ENCODE measurements around the gene CDH12. TPM values are rescaled to one million over a fixed set of nuclear protein-coding genes. Genes with fewer than 3 reads are reported as not detected.

The CDH12 gene
- total RNA-seq, 4 donors from 2014 or later, result not detected

GRCh38 chr5:22710660-22711059 is 142.5 kb downstream of the CDH12 start:
- Histone ChIP-seq H3K27me3 (no peaks in the 10 kb centered on the region), H3K36me3 (no peaks in the 10 kb centered on the region), H3K4me1 (no peaks in the 10 kb centered on the region), H3K9me3 (no peaks in the 10 kb centered on the region), H3K4me3 (no peak overlapping the region), H3K27ac (no peak overlapping the region)
- no peak for DNase-seq
- in situ Hi-C loops (cut with MboI; ENCODE audit: low sequenced_read_pairs in 4 of 4), result no loop called here
- TF ChIP-seq CTCF (IDR thresholded peaks at IDR 0.05 in 4 of 5, conservative IDR thresholded peaks at IDR 0.05 in 1 of 5), result no peak
- no peak for TF ChIP-seq POLR2A (IDR thresholded peaks at IDR 0.05)
- no peak for ATAC-seq
- intact Hi-C loops (cut with DNase I; ENCODE audit: low total_unique reads), result no loop called here

- Histone ChIP-seq H3K4me1 (no peaks in the 10 kb centered on the region), H3K9me3 (no peaks in the 10 kb centered on the region), H3K27me3 (no peaks in the 10 kb centered on the region), H3K36me3 (no peaks in the 10 kb centered on the region), H3K27ac (no peak overlapping the region), H3K4me3 (no peak overlapping the region)
- no peak for TF ChIP-seq CTCF (IDR thresholded peaks at IDR 0.05 in 4 of 5, conservative IDR thresholded peaks at IDR 0.05 in 1 of 5)
- TF ChIP-seq POLR2A (IDR thresholded peaks at IDR 0.05), result no peak
- intact Hi-C loops (cut with DNase I; ENCODE audit: low total_unique reads), result no loop called here
- DNase-seq, result no peak
- in situ Hi-C loops (cut with MboI; ENCODE audit: low sequenced_read_pairs in 4 of 4), result no loop called here
- no peak for ATAC-seq
Measured at GRCh38 chr5:22709743-22710142, 143.4 kb downstream of the CDH12 start.

- Histone ChIP-seq H3K9me3 (no peaks in the 10 kb centered on the region), H3K36me3 (no peaks in the 10 kb centered on the region), H3K27me3 (no peaks in the 10 kb centered on the region), H3K4me1 (no peaks in the 10 kb centered on the region), H3K4me3 (no peak overlapping the region), H3K27ac (no peak overlapping the region)
- no peak for ATAC-seq
- no peak for DNase-seq
- in situ Hi-C loops (cut with MboI; ENCODE audit: low sequenced_read_pairs in 4 of 4) (no loop called here), intact Hi-C loops (cut with DNase I; ENCODE audit: low total_unique reads) (no loop called here)
- TF ChIP-seq POLR2A (IDR thresholded peaks at IDR 0.05) (no peak), CTCF (IDR thresholded peaks at IDR 0.05 in 4 of 5, conservative IDR thresholded peaks at IDR 0.05 in 1 of 5) (no peak)
Measured at GRCh38 chr5:22708770-22709328, 144.3 kb downstream of the CDH12 start.

- no peak for ATAC-seq
- intact Hi-C loops (cut with DNase I; ENCODE audit: low total_unique reads), result no loop called here
- in situ Hi-C loops (cut with MboI; ENCODE audit: low sequenced_read_pairs in 4 of 4), result no loop called here
Measured at GRCh38 chr5:22706901-22707300, 146.2 kb downstream of the CDH12 start.

More at GRCh38 chr5:22706901-22707300, 146.2 kb downstream of the CDH12 start:
- no peaks in the 10 kb centered on the region for H3K36me3 ChIP-seq
- H3K27ac ChIP-seq, result no peak overlapping the region
- no peak for TF ChIP-seq POLR2A (IDR thresholded peaks at IDR 0.05)
- TF ChIP-seq CTCF (IDR thresholded peaks at IDR 0.05 in 4 of 5, conservative IDR thresholded peaks at IDR 0.05 in 1 of 5), result no peak
- no peaks in the 10 kb centered on the region for H3K27me3 ChIP-seq
- no peak for DNase-seq
- no peak overlapping the region for H3K4me3 ChIP-seq
- no peaks in the 10 kb centered on the region for H3K9me3 ChIP-seq
- no peaks in the 10 kb centered on the region for H3K4me1 ChIP-seq

Measured in gastrocnemius medialis (tissue), 4 donors.